Lung (tissue), 12 donors: ENCODE measurements around the gene YEATS2. TPM values are rescaled to one million over a fixed set of nuclear protein-coding genes. Genes with fewer than 3 reads are reported as not detected.

Experiments
- ATAC-seq: fragments of 200-7000 bp; cut with Tn5 transposase; one replicate; pipeline ENCODE4 v1.9.1; 2020; ENCODE audit warnings: moderate number of reproducible peaks; ENCODE audit not compliant: insufficient read depth, low FRiP score
- DNase-seq, 3 donors: peaks; one replicate each; pipeline ENCODE4 v3.0.0-alpha.2; 2013 to 2017
- H3K27ac ChIP-seq, 2 donors: one replicate each; pipeline ENCODE4 v1.5.1; 2013; ENCODE audit warnings: mild to moderate bottlenecking in 2 of 2, moderate library complexity in 2 of 2, control low read depth in 1 of 2, inconsistent platforms in 1 of 2, low read depth in 1 of 2, low read length in 1 of 2
- H3K27me3 ChIP-seq, 3 donors: one replicate each; pipeline ENCODE4 v1.5.1; 2013; ENCODE audit warnings: low read length in 2 of 3; ENCODE audit not compliant: control insufficient read depth in 3 of 3, insufficient read depth in 3 of 3
- H3K36me3 ChIP-seq, 4 donors: one replicate each; pipeline ENCODE4 v1.5.1; 2013; ENCODE audit warnings: low read length in 4 of 4, mild to moderate bottlenecking in 1 of 4, moderate library complexity in 1 of 4; ENCODE audit not compliant: control insufficient read depth in 4 of 4, insufficient read depth in 4 of 4
- H3K4me1 ChIP-seq, 5 donors: one replicate each; pipeline ENCODE4 v1.5.1; 2013; ENCODE audit warnings: low read length in 5 of 5, mild to moderate bottlenecking in 2 of 5, moderate library complexity in 1 of 5; ENCODE audit not compliant: control insufficient read depth in 5 of 5, insufficient read depth in 5 of 5
- H3K4me3 ChIP-seq: one replicate; pipeline ENCODE4 v1.5.1; 2013; ENCODE audit warnings: mild to moderate bottlenecking, control low read depth, moderate library complexity
- H3K9ac ChIP-seq, 2 donors: one replicate each; pipeline ENCODE4 v1.5.1; 2013; ENCODE audit warnings: low read length in 2 of 2, control low read depth in 1 of 2; ENCODE audit not compliant: insufficient read depth in 1 of 2
- H3K9me3 ChIP-seq, 4 donors: one replicate each; pipeline ENCODE4 v1.5.1; 2013; ENCODE audit warnings: low read length in 3 of 4, mild to moderate bottlenecking in 1 of 4, moderate library complexity in 1 of 4; ENCODE audit not compliant: control insufficient read depth in 4 of 4, insufficient read depth in 3 of 4
- CTCF ChIP-seq: IDR thresholded peaks from 2 replicates; pipeline ENCODE4 v1.5.1; 2012; ENCODE audit warnings: mild to moderate bottlenecking; ENCODE audit errors: control extremely low read depth, extremely low read depth
- WGBS, 2 donors: extraction: QIAGEN DNeasy Blood & Tissue Kit; methylation state at CpG; one replicate each; pipeline ENCODE4 v1.1.7; 2013; 5-methylcytosine and 5-hydroxymethylcytosine counted together
- polyA plus RNA-seq, 2 donors: library from polyadenylated mRNA; stranded (reverse); fragments of 200-250 nt; gene quantifications; one replicate each; pipeline ENCODE4 v1.2.1, GENCODE V29; 2013
- total RNA-seq, 2 donors: library from RNA; depleted of rRNA in 1 of 2; stranded (reverse); fragments of >200 nt in 1 of 2; gene quantifications; one replicate each; pipeline ENCODE4 v1.2.1, GENCODE V29; 2014 to 2021
- donor health status: control.
- donor health status: control.
- donor health status: Bipolar disorder and iron deficiency.
- donor health status: healthy.
- donor health status: DM: yes; HTN: yes; CAD: no.

Gene YEATS2
- total and polyA plus RNA-seq, 4 donors = 9.6 to 42.9 (median 18.9) TPM

GRCh38 chr3:183837894-183838293, 140.3 kb downstream of the YEATS2 start:
- DNase-seq (no peak), ATAC-seq (no peak)
- WGBS, 2 donors = 98% methylated on average over 3 of the region's 3 CpGs
- Histone ChIP-seq H3K27me3 (no peaks in the 10 kb centered on the region), H3K36me3 (peaks cover 26 to 47% (median 33%) of the 10 kb centered on the region in 4 donors), H3K9me3 (no peaks in the 10 kb centered on the region), H3K27ac (no peak overlapping the region), H3K4me3 (no peak overlapping the region), H3K9ac (no peak overlapping the region), H3K4me1 (no peaks in the 10 kb centered on the region)
- TF ChIP-seq CTCF = no peak

- no peak overlapping the region for H3K9ac ChIP-seq
- no peak overlapping the region for H3K27ac ChIP-seq
- DNase-seq = no peak
- H3K4me3 ChIP-seq = no peak overlapping the region
- peaks cover 19 to 45% (median 26%) of the 10 kb centered on the region in 4 donors for H3K36me3 ChIP-seq
- H3K9me3 ChIP-seq = no peaks in the 10 kb centered on the region
- TF ChIP-seq CTCF = no peak
- H3K4me1 ChIP-seq = no peaks in the 10 kb centered on the region
- H3K27me3 ChIP-seq = no peaks in the 10 kb centered on the region
- WGBS, 2 donors = 98% methylated on average over 4 of the region's 4 CpGs
- ATAC-seq = no peak
Measured at GRCh38 chr3:183839751-183840150, 142.2 kb downstream of the YEATS2 start.

- WGBS, 2 donors = 80 to 93% methylated on average over 2 of the region's 2 CpGs
- no peak for DNase-seq
- ATAC-seq = no peak
- no peak for TF ChIP-seq CTCF
- Histone ChIP-seq H3K36me3 (peaks cover 23 to 53% (median 36%) of the 10 kb centered on the region in 4 donors), H3K27me3 (no peaks in the 10 kb centered on the region), H3K4me1 (peaks cover 0 to 4% (median 0%) of the 10 kb centered on the region in 5 donors), H3K27ac (no peak overlapping the region), H3K9ac (no peak overlapping the region), H3K9me3 (no peaks in the 10 kb centered on the region), H3K4me3 (no peak overlapping the region)
Measured at GRCh38 chr3:183844606-183845005, 147.0 kb downstream of the YEATS2 start.

GRCh38 chr3:183845090-183845489, 147.5 kb downstream of the YEATS2 start:
- Histone ChIP-seq H3K4me1 (peaks cover 0 to 4% (median 0%) of the 10 kb centered on the region in 5 donors), H3K27ac (no peak overlapping the region), H3K27me3 (no peaks in the 10 kb centered on the region), H3K36me3 (peaks cover 23 to 51% (median 34%) of the 10 kb centered on the region in 4 donors), H3K4me3 (no peak overlapping the region), H3K9me3 (no peaks in the 10 kb centered on the region), H3K9ac (no peak overlapping the region)
- no peak for ATAC-seq
- DNase-seq = peak in 1 of 3 donors; percentile 12
- 86 to 92% methylated on average over 4 of the region's 4 CpGs for WGBS, 2 donors
- no peak for TF ChIP-seq CTCF
